Upper lobe of left lung (tissue), 6 donors: ENCODE data around the gene DNLZ. TPM values are rescaled to one million over a fixed set of nuclear protein-coding genes. Genes with fewer than 3 reads are reported as not detected.

Experiments
- ATAC-seq, 2 donors: fragments of 200-7000 bp; cut with Tn5 transposase; one replicate each; pipeline ENCODE4 v1.9.1; 2022; ENCODE audit warnings: mild to moderate bottlenecking in 2 of 2, moderate library complexity in 2 of 2; ENCODE audit not compliant: low FRiP score in 2 of 2
- DNase-seq, 2 donors: peaks; one replicate each; pipeline ENCODE4 v3.0.0-alpha.2; 2019 to 2020
- H3K27ac ChIP-seq, 4 donors: fragments of 200-600 bp; sonication (generic); one replicate each; pipeline ENCODE4 v1.5.1; 2016 to 2019
- H3K27me3 ChIP-seq, 4 donors: fragments of 200-600 bp; sonication (generic); one replicate each; pipeline ENCODE4 v1.5.1; 2017 to 2019
- H3K36me3 ChIP-seq, 4 donors: fragments of 200-600 bp; sonication (generic); one replicate each; pipeline ENCODE4 v1.5.1; 2016 to 2019
- H3K4me1 ChIP-seq, 4 donors: fragments of 200-600 bp; sonication (generic); one replicate each; pipeline ENCODE4 v1.5.1; 2018 to 2019
- H3K4me3 ChIP-seq, 4 donors: fragments of 200-600 bp; sonication (generic); one replicate each; pipeline ENCODE4 v1.5.1; 2017 to 2019; ENCODE audit warnings: mild to moderate bottlenecking in 2 of 4, moderate library complexity in 1 of 4
- H3K9me3 ChIP-seq, 4 donors: fragments of 200-600 bp; sonication (generic); one replicate each; pipeline ENCODE4 v1.5.1; 2018 to 2019
- CTCF ChIP-seq, 6 experiments: fragments of 450-650 bp in 4 of 6; fragments of 200-600 bp in 2 of 6; sonication (generic) in 2 of 6; IDR thresholded peaks; one replicate each; pipeline ENCODE4 v1.5.1; 2016 to 2019; ENCODE audit warnings: antibody characterized with exemption in 6 of 6
- EP300 ChIP-seq, 4 donors: sonication (generic); formaldehyde crosslinking; IDR thresholded peaks; one replicate each; pipeline ENCODE4 v1.5.1; 2017; ENCODE audit warnings: antibody characterized with exemption in 4 of 4, control low read depth in 2 of 4
- POLR2A ChIP-seq, 4 donors: fragments of 450-650 bp; IDR thresholded peaks; one replicate each; pipeline ENCODE4 v1.5.1; 2016 to 2017; ENCODE audit warnings: antibody characterized with exemption in 4 of 4, mild to moderate bottlenecking in 2 of 4
- POLR2AphosphoS5 ChIP-seq, 2 donors: sonication (generic); formaldehyde crosslinking; IDR thresholded peaks; one replicate each; pipeline ENCODE4 v1.5.1; 2017; ENCODE audit warnings: antibody characterized with exemption in 2 of 2
- WGBS, 2 donors: methylation state at CpG; one replicate each; pipeline ENCODE4 v1.1.5; 2017 to 2018; 5-methylcytosine and 5-hydroxymethylcytosine counted together
- total RNA-seq, 6 donors: library from RNA; depleted of rRNA in 4 of 6; stranded (reverse); fragments of >200 nt in 4 of 6; gene quantifications; one replicate each; pipeline versions ENCODE4 v1.1.0 to v1.2.1, GENCODE V29; 2016 to 2021
- donor health status: DM: no; HTN: no; CAD: no; lungs with moderate emphysema.
- donor health status: DM: no; HTN: yes; CAD: no; lungs with severe emphysema.

Gene DNLZ
- total RNA-seq, 6 donors from 2014 or later, result 5.2 to 35.9 (median 19.4) TPM

- peaks cover 0 to 32% (median 23%) of the 10 kb centered on the region in 4 donors for H3K36me3 ChIP-seq
- 77 to 78% methylated on average over 3 to 8 of the region's 8 CpGs for WGBS, 2 donors
- ATAC-seq (no peak), DNase-seq (peak in 1 of 2 donors; percentile 67)
- H3K9me3 ChIP-seq, result no peaks in the 10 kb centered on the region
- H3K27ac ChIP-seq, result no peak overlapping the region
- H3K4me3 ChIP-seq, result no peak overlapping the region
- TF ChIP-seq CTCF (IDR thresholded peaks at IDR 0.05) (no peak), POLR2AphosphoS5 (IDR thresholded peaks at IDR 0.05) (no peak)
- no peaks in the 10 kb centered on the region for H3K27me3 ChIP-seq
- peaks cover 10 to 19% (median 14%) of the 10 kb centered on the region in 4 donors for H3K4me1 ChIP-seq
Observed at GRCh38 chr9:136376457-136376856, 12.9 kb upstream of the DNLZ start.

GRCh38 chr9:136375096-136375495, 11.6 kb upstream of the DNLZ start:
- 94 to 95% methylated on average over 10 to 12 of the region's 12 CpGs for WGBS, 2 donors
- no peak for ATAC-seq
- peak in 1 of 2 donors; percentile 73 for DNase-seq
- Histone ChIP-seq H3K9me3 (no peaks in the 10 kb centered on the region), H3K27me3 (no peaks in the 10 kb centered on the region), H3K4me3 (no peak overlapping the region), H3K36me3 (peaks cover 0 to 23% (median 11%) of the 10 kb centered on the region in 4 donors), H3K4me1 (peaks cover 10 to 19% (median 14%) of the 10 kb centered on the region in 4 donors), H3K27ac (no peak overlapping the region)
- no peak for TF ChIP-seq POLR2A (IDR thresholded peaks at IDR 0.05)
- no peak for TF ChIP-seq CTCF (IDR thresholded peaks at IDR 0.05)
- TF ChIP-seq EP300 (IDR thresholded peaks at IDR 0.05), result no peak
- no peak for TF ChIP-seq POLR2AphosphoS5 (IDR thresholded peaks at IDR 0.05)

GRCh38 chr9:136374183-136374575, 10.6 kb upstream of the DNLZ start:
- Histone ChIP-seq H3K27me3 (no peaks in the 10 kb centered on the region), H3K36me3 (peaks cover 0 to 16% (median 4%) of the 10 kb centered on the region in 4 donors), H3K9me3 (no peaks in the 10 kb centered on the region), H3K4me1 (peaks cover 10 to 19% (median 14%) of the 10 kb centered on the region in 4 donors), H3K4me3 (no peak overlapping the region), H3K27ac (no peak overlapping the region)
- no peak for TF ChIP-seq POLR2AphosphoS5 (IDR thresholded peaks at IDR 0.05)
- no peak for TF ChIP-seq CTCF (IDR thresholded peaks at IDR 0.05)
- TF ChIP-seq POLR2A (IDR thresholded peaks at IDR 0.05), result no peak
- no peak for TF ChIP-seq EP300 (IDR thresholded peaks at IDR 0.05)
- DNase-seq, result peak in 1 of 2 donors; percentile 47
- ATAC-seq, result no peak
- WGBS, 2 donors, result 88% methylated on average over 14 of the region's 14 CpGs; no CpG with 5 or more reads in 1 of the 2 donors

GRCh38 chr9:136373300-136374182, 10.0 kb upstream of the DNLZ start, which contains the start of gene CARD9:
Gene CARD9, minus strand, starts transcription at chr9:136373669. Its CDS starts 1,591 bp downstream, at chr9:136372078.
- TF ChIP-seq POLR2AphosphoS5 (IDR thresholded peaks at IDR 0.05) (no peak), EP300 (IDR thresholded peaks at IDR 0.05) (no peak), CTCF (IDR thresholded peaks at IDR 0.05) (no peak), POLR2A (IDR thresholded peaks at IDR 0.05) (peak in 1 of 4 donors; percentile 48)
- H3K4me3 ChIP-seq, result peak within 1 kb of the TSS in 3 of 4 donors; percentile 25 to 47 (median 35)
- no peaks in the 10 kb centered on the region for H3K9me3 ChIP-seq
- H3K4me1 ChIP-seq, result peaks cover 10 to 19% (median 14%) of the 10 kb centered on the region in 4 donors
- peak; percentile 54 to 69 for ATAC-seq
- H3K27me3 ChIP-seq, result no peaks in the 10 kb centered on the region
- peak; percentile 64 to 81 for DNase-seq
- peaks cover 0 to 10% (median under 1%) of the 10 kb centered on the region in 4 donors for H3K36me3 ChIP-seq
- peak within 1 kb of the TSS; percentile 6 to 76 (median 64) for H3K27ac ChIP-seq
- 47 to 69% methylated on average over 12 to 25 of the region's 27 CpGs for WGBS, 2 donors
